Measurements from ENCODE around the gene CCR5AS.
"Not testable (repeated sequence)": the region's sequence is repeated elsewhere in the genome, so short reads cannot be mapped to it uniquely, and the experiment has no call there.

CCR5AS gene

GRCh38 chr3:46334741-46335478, 72.0 kb downstream of the CCR5AS start:
- no peak overlapping the region for H3K27ac ChIP-seq (ENCODE audit: low read length)
- no peak overlapping the region for H3K4me2 ChIP-seq (ENCODE audit: insufficient read depth, low read length)

GRCh38 chr3:46330676-46331075, 76.2 kb downstream of the CCR5AS start:
- not testable (repeated sequence) for H4K20me1 ChIP-seq (ENCODE audit: insufficient read depth, low read length); H2AFZ ChIP-seq (ENCODE audit: low read depth, low read length); H3K36me3 ChIP-seq (ENCODE audit: insufficient read depth, low read length); H3K27me3 ChIP-seq (ENCODE audit: insufficient read depth, low read length, poor library complexity); H3K4me3 ChIP-seq (ENCODE audit: low read depth in 1 of 2, low read length in 2 of 2); H3K4me1 ChIP-seq (ENCODE audit: insufficient read depth, low read length); H3K27ac ChIP-seq (ENCODE audit: low read length); H3K4me2 ChIP-seq (ENCODE audit: insufficient read depth, low read length); H3K9ac ChIP-seq (ENCODE audit: low read depth, low read length); H3K9me3 ChIP-seq (ENCODE audit: insufficient read depth, low read length, severe bottlenecking); H3K79me2 ChIP-seq (ENCODE audit: insufficient read depth, low read length); DNase-seq; ATAC-seq (ENCODE audit: insufficient read depth, low read depth)

More at GRCh38 chr3:46334741-46335478, 72.0 kb downstream of the CCR5AS start:
- Histone ChIP-seq H3K79me2 (ENCODE audit: insufficient read depth, low read length) (no peaks in the 10 kb centered on the region), H4K20me1 (ENCODE audit: insufficient read depth, low read length) (no peaks in the 10 kb centered on the region), H3K27me3 (ENCODE audit: insufficient read depth, low read length, poor library complexity) (no peaks in the 10 kb centered on the region), H3K36me3 (ENCODE audit: insufficient read depth, low read length) (no peaks in the 10 kb centered on the region), H3K9ac (ENCODE audit: low read depth, low read length) (no peak overlapping the region), H2AFZ (ENCODE audit: low read depth, low read length) (no peak overlapping the region), H3K4me3 (ENCODE audit: low read depth in 1 of 2, low read length in 2 of 2) (no peak overlapping the region), H3K4me1 (ENCODE audit: insufficient read depth, low read length) (peaks cover 5% of the 10 kb centered on the region; the same call in 1 of the 2 replicates), H3K9me3 (ENCODE audit: insufficient read depth, low read length, severe bottlenecking) (peaks cover 21% of the 10 kb centered on the region)
- ATAC-seq (ENCODE audit: insufficient read depth, low read depth) (no peak), DNase-seq (no peak)
- TF ChIP-seq CTCF (IDR thresholded peaks at IDR 0.05; ENCODE audit: borderline replicate concordance, extremely low read depth, low read length, poor library complexity, severe bottlenecking) (no peak), EZH2 (IDR thresholded peaks at IDR 0.05; ENCODE audit: borderline replicate concordance, low read depth, low read length, severe bottlenecking) (no peak)

- H2AFZ ChIP-seq (ENCODE audit: low read depth, low read length), result no peak overlapping the region
- H3K79me2 ChIP-seq (ENCODE audit: insufficient read depth, low read length), result no peaks in the 10 kb centered on the region
- no peak overlapping the region for H3K4me3 ChIP-seq (ENCODE audit: low read depth in 1 of 2, low read length in 2 of 2)
- H3K27me3 ChIP-seq (ENCODE audit: insufficient read depth, low read length, poor library complexity), result no peaks in the 10 kb centered on the region
- DNase-seq (peak; percentile 50), ATAC-seq (ENCODE audit: insufficient read depth, low read depth) (peak; percentile 92)
- no peaks in the 10 kb centered on the region for H3K36me3 ChIP-seq (ENCODE audit: insufficient read depth, low read length)
- no peak overlapping the region for H3K4me2 ChIP-seq (ENCODE audit: insufficient read depth, low read length)
- no peak for TF ChIP-seq CTCF (IDR thresholded peaks at IDR 0.05; ENCODE audit: borderline replicate concordance, extremely low read depth, low read length, poor library complexity, severe bottlenecking)
- no peak for TF ChIP-seq EZH2 (IDR thresholded peaks at IDR 0.05; ENCODE audit: borderline replicate concordance, low read depth, low read length, severe bottlenecking)
- peaks cover 8% of the 10 kb centered on the region for H3K9me3 ChIP-seq (ENCODE audit: insufficient read depth, low read length, severe bottlenecking)
- H3K27ac ChIP-seq (ENCODE audit: low read length), result peak overlapping the region; percentile 58
- no peak overlapping the region for H3K9ac ChIP-seq (ENCODE audit: low read depth, low read length)
- peaks cover 22% of the 10 kb centered on the region for H3K4me1 ChIP-seq (ENCODE audit: insufficient read depth, low read length)
- no peaks in the 10 kb centered on the region for H4K20me1 ChIP-seq (ENCODE audit: insufficient read depth, low read length)
Observed at GRCh38 chr3:46325645-46326300, 81.1 kb downstream of the CCR5AS start.

GRCh38 chr3:46324036-46324435, 82.8 kb downstream of the CCR5AS start:
- Histone ChIP-seq H3K79me2 (ENCODE audit: insufficient read depth, low read length) (no peaks in the 10 kb centered on the region), H3K9me3 (ENCODE audit: insufficient read depth, low read length, severe bottlenecking) (peaks cover 8% of the 10 kb centered on the region), H4K20me1 (ENCODE audit: insufficient read depth, low read length) (no peaks in the 10 kb centered on the region), H3K4me1 (ENCODE audit: insufficient read depth, low read length) (peaks cover 22% of the 10 kb centered on the region), H3K27me3 (ENCODE audit: insufficient read depth, low read length, poor library complexity) (no peaks in the 10 kb centered on the region), H3K9ac (ENCODE audit: low read depth, low read length) (no peak overlapping the region), H3K4me3 (ENCODE audit: low read depth in 1 of 2, low read length in 2 of 2) (no peak overlapping the region), H2AFZ (ENCODE audit: low read depth, low read length) (no peak overlapping the region), H3K36me3 (ENCODE audit: insufficient read depth, low read length) (no peaks in the 10 kb centered on the region), H3K4me2 (ENCODE audit: insufficient read depth, low read length) (no peak overlapping the region), H3K27ac (ENCODE audit: low read length) (no peak overlapping the region)
- no peak for TF ChIP-seq EZH2 (IDR thresholded peaks at IDR 0.05; ENCODE audit: borderline replicate concordance, low read depth, low read length, severe bottlenecking)
- no peak for TF ChIP-seq CTCF (IDR thresholded peaks at IDR 0.05; ENCODE audit: borderline replicate concordance, extremely low read depth, low read length, poor library complexity, severe bottlenecking)
- DNase-seq (no peak), ATAC-seq (ENCODE audit: insufficient read depth, low read depth) (no peak)
